ENCODE data around the gene CYP26A1. TPM values are rescaled to one million over a fixed set of nuclear protein-coding genes. Genes with fewer than 3 reads are reported as not detected.

The CYP26A1 gene
- total RNA-seq, 4 donors from 2014 or later: not detected

GRCh38 chr10:93077860-93078337 is 4.2 kb downstream of the CYP26A1 start:
- Histone ChIP-seq H3K9me3 (no peaks in the 10 kb centered on the region), H3K36me3 (no peaks in the 10 kb centered on the region), H3K4me1 (peaks cover 0 to 25% (median 22%) of the 10 kb centered on the region in 4 donors), H3K4me3 (no peak overlapping the region), H3K27ac (no peak overlapping the region), H3K27me3 (peaks cover 0 to 33% of the 10 kb centered on the region in 2 donors)
- 79% methylated on average over 5 of the region's 5 CpGs for WGBS, 2 donors
- no peak for DNase-seq (ENCODE audit: low spot score in 2 of 2)
- TF ChIP-seq EP300 (IDR thresholded peaks at IDR 0.05) (no peak), POLR2A (IDR thresholded peaks at IDR 0.05) (no peak)
- TF ChIP-seq, protein P1, sequence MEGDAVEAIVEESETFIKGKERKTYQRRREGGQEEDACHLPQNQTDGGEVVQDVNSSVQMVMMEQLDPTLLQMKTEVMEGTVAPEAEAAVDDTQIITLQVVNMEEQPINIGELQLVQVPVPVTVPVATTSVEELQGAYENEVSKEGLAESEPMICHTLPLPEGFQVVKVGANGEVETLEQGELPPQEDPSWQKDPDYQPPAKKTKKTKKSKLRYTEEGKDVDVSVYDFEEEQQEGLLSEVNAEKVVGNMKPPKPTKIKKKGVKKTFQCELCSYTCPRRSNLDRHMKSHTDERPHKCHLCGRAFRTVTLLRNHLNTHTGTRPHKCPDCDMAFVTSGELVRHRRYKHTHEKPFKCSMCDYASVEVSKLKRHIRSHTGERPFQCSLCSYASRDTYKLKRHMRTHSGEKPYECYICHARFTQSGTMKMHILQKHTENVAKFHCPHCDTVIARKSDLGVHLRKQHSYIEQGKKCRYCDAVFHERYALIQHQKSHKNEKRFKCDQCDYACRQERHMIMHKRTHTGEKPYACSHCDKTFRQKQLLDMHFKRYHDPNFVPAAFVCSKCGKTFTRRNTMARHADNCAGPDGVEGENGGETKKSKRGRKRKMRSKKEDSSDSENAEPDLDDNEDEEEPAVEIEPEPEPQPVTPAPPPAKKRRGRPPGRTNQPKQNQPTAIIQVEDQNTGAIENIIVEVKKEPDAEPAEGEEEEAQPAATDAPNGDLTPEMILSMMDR (IDR thresholded peaks at IDR 0.05): no peak

GRCh38 chr10:93079663-93080349 is 6.1 kb downstream of the CYP26A1 start:
- no peak for TF ChIP-seq EP300 (IDR thresholded peaks at IDR 0.05)
- TF ChIP-seq, protein P1 (IDR thresholded peaks at IDR 0.05): no peak
- no peak for TF ChIP-seq POLR2A (IDR thresholded peaks at IDR 0.05)
- Histone ChIP-seq H3K27me3 (peaks cover 0 to 14% of the 10 kb centered on the region in 2 donors), H3K9me3 (no peaks in the 10 kb centered on the region), H3K4me3 (no peak overlapping the region), H3K4me1 (peaks cover 0 to 6% (median 4%) of the 10 kb centered on the region in 4 donors), H3K36me3 (no peaks in the 10 kb centered on the region), H3K27ac (no peak overlapping the region)
- DNase-seq (ENCODE audit: low spot score in 2 of 2): no peak
- WGBS, 2 donors: 42 to 50% methylated on average over 9 of the region's 9 CpGs

- Histone ChIP-seq H3K36me3 (no peaks in the 10 kb centered on the region), H3K9me3 (no peaks in the 10 kb centered on the region), H3K27ac (no peak overlapping the region), H3K4me3 (no peak overlapping the region), H3K27me3 (peaks cover 0 to 7% of the 10 kb centered on the region in 2 donors), H3K4me1 (no peaks in the 10 kb centered on the region)
- TF ChIP-seq, protein P1 (IDR thresholded peaks at IDR 0.05): peak; percentile 61 to 79 (median 75)
- no peak for TF ChIP-seq EP300 (IDR thresholded peaks at IDR 0.05)
- peak in 1 of 2 donors; percentile 54 for DNase-seq (ENCODE audit: low spot score in 2 of 2)
- WGBS, 2 donors: 52 to 62% methylated on average over 20 to 21 of the region's 22 CpGs
These were observed 6.8 kb downstream of the CYP26A1 start for GRCh38 chr10:93080350-93081046.

DNA sequence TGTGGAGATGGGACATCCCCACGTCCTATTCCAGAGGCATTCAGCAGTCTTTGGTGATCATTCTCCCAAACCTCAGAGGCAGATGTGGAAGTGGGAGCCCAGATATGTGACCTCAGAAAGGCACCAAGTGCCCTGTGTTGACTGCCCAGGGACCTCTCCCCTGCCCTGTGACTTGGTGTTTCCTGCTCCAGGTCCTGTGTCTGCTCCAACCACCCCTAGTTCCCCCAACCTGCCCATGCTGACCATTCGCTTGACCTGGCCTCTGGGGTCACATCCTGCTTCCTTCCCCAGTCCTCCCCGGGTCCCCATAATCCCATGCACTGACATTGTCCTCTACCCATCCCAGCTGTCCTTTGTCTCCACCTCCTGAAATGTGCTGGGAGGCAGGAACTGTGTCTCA is 7.6 kb downstream of the CYP26A1 start:
- Histone ChIP-seq H3K9me3 (no peaks in the 10 kb centered on the region), H3K27ac (no peak overlapping the region), H3K36me3 (no peaks in the 10 kb centered on the region), H3K27me3 (no peaks in the 10 kb centered on the region), H3K4me1 (no peaks in the 10 kb centered on the region), H3K4me3 (no peak overlapping the region)
- TF ChIP-seq, protein P1 (IDR thresholded peaks at IDR 0.05): no peak
- TF ChIP-seq EP300 (IDR thresholded peaks at IDR 0.05): no peak
- no peak for TF ChIP-seq POLR2A (IDR thresholded peaks at IDR 0.05)
- 66 to 71% methylated on average over 3 of the region's 3 CpGs for WGBS, 2 donors
- no peak for DNase-seq (ENCODE audit: low spot score in 2 of 2)

GRCh38 chr10:93081834-93082233 is 8.1 kb downstream of the CYP26A1 start:
- DNase-seq (ENCODE audit: low spot score in 2 of 2): no peak
- TF ChIP-seq EP300 (IDR thresholded peaks at IDR 0.05) (no peak), POLR2A (IDR thresholded peaks at IDR 0.05) (no peak)
- TF ChIP-seq, protein P1 (IDR thresholded peaks at IDR 0.05): no peak
- Histone ChIP-seq H3K9me3 (no peaks in the 10 kb centered on the region), H3K27me3 (no peaks in the 10 kb centered on the region), H3K36me3 (no peaks in the 10 kb centered on the region), H3K27ac (no peak overlapping the region), H3K4me1 (no peaks in the 10 kb centered on the region), H3K4me3 (no peak overlapping the region)
- WGBS, 2 donors: 74 to 78% methylated on average over 10 of the region's 10 CpGs

Data from tibial nerve (tissue), 4 donors.